ENCODE results near the gene GFPT2. TPM values are rescaled to one million over a fixed set of nuclear protein-coding genes. Genes with fewer than 3 reads are reported as not detected.

The GFPT2 gene
- polyA plus RNA-seq, 2 of the 4 experiments (the other 2 are of a cell fraction): 24.4 to 38.0 TPM

- POLR2A ChIA-PET: no interaction called here
- FAIRE-seq (no peak), ATAC-seq (no peak), DNase-seq (ENCODE audit: low read depth in 1 of 2, low spot score in 1 of 2) (no peak)
- no peak overlapping the region for H3K27ac ChIP-seq
- CTCF ChIA-PET: interaction anchor here (0.7 to 9.9 kb wide), 9 partner anchors 10 to 119 kb away, joined by 3 to 110 read pairs (median 7); partner anchors contain the start of genes MAPK9 and RASGEF1C
- H3K9me3 ChIP-seq: no peaks in the 10 kb centered on the region
- WGBS (ENCODE audit: missing lambda C conversion rate): 94% methylated on average over 50 of the region's 50 CpGs
- H3K4me3 ChIP-seq: no peak overlapping the region
- no peak overlapping the region for H3K4me2 ChIP-seq
- H3K4me1 ChIP-seq: no peaks in the 10 kb centered on the region
- TF ChIP-seq ELK1 (IDR thresholded peaks at IDR 0.05; ENCODE audit: low read depth, low read length) (no peak), MAZ (IDR thresholded peaks at IDR 0.05; ENCODE audit: borderline replicate concordance, low read depth, low read length) (no peak), KDM5A (IDR thresholded peaks at IDR 0.05) (no peak), MAX (IDR thresholded peaks at IDR 0.05) (no peak), CBX2 (IDR thresholded peaks at IDR 0.05; ENCODE audit: borderline replicate concordance, low read depth) (no peak), RCOR1 (IDR thresholded peaks at IDR 0.05; ENCODE audit: low read depth, low read length) (no peak), ATOH8 (CRISPR knock-in tag; IDR thresholded peaks at IDR 0.05; ENCODE audit: low read depth) (no peak), NR3C1 (IDR thresholded peaks at IDR 0.05) (no peak), EHF (CRISPR knock-in tag; IDR thresholded peaks at IDR 0.05) (no peak), HMGXB4 (CRISPR knock-in tag; IDR thresholded peaks at IDR 0.05; ENCODE audit: borderline replicate concordance) (no peak), CHD4 (IDR thresholded peaks at IDR 0.05; ENCODE audit: borderline replicate concordance) (no peak), TP53 (CRISPR knock-in tag; IDR thresholded peaks at IDR 0.05) (no peak), RFX5 (IDR thresholded peaks at IDR 0.05) (no peak), SREBF2 (IDR thresholded peaks at IDR 0.05) (no peak), ZC3H11A (IDR thresholded peaks at IDR 0.05) (no peak), CHD2 (IDR thresholded peaks at IDR 0.05; ENCODE audit: low read length, partially characterized antibody) (no peak), MYC (IDR thresholded peaks at IDR 0.05; ENCODE audit: borderline replicate concordance, low read length) (no peak)
These were observed 39.2 kb downstream of the GFPT2 start for GRCh38 chr5:180313677-180314505.

GRCh38 chr5:180311216-180311615 lies 41.9 kb downstream of the GFPT2 start:
- H3K4me2 ChIP-seq: no peak overlapping the region
- ChIA-PET CTCF (interaction anchor here (0.7 to 9.9 kb wide), 7 partner anchors 9 to 160 kb away, joined by 3 to 97 read pairs (median 5); no protein-coding TSS in a partner anchor), POLR2A (no interaction called here)
- no peak for ATAC-seq
- H3K27ac ChIP-seq: no peak overlapping the region
- no peaks in the 10 kb centered on the region for H3K4me1 ChIP-seq
- no peak for DNase-seq (ENCODE audit: low read depth in 1 of 2, low spot score in 1 of 2)
- WGBS (ENCODE audit: missing lambda C conversion rate): 94% methylated on average over 10 of the region's 11 CpGs
- FAIRE-seq: no peak
- H3K4me3 ChIP-seq: no peak overlapping the region
- no peaks in the 10 kb centered on the region for H3K9me3 ChIP-seq
- TF ChIP-seq MAZ (IDR thresholded peaks at IDR 0.05; ENCODE audit: borderline replicate concordance, low read depth, low read length) (no peak), RFX5 (IDR thresholded peaks at IDR 0.05) (no peak), JUNB (IDR thresholded peaks at IDR 0.05) (no peak), CBX8 (IDR thresholded peaks at IDR 0.05) (no peak), EP300 (IDR thresholded peaks at IDR 0.05) (no peak), PHF8 (IDR thresholded peaks at IDR 0.05; ENCODE audit: borderline replicate concordance, low read depth) (no peak), POLR2A (IDR thresholded peaks at IDR 0.05; ENCODE audit: low read length) (no peak), BCL3 (IDR thresholded peaks at IDR 0.05) (no peak), ZNF302 (CRISPR knock-in tag; IDR thresholded peaks at IDR 0.05) (no peak), KDM1A (IDR thresholded peaks at IDR 0.05; ENCODE audit: low read depth) (no peak), RAD21 (conservative IDR thresholded peaks at IDR 0.05 in 1 of 2, IDR thresholded peaks at IDR 0.05 in 1 of 2) (no peak), HES2 (IDR thresholded peaks at IDR 0.05) (no peak), HDAC2 (IDR thresholded peaks at IDR 0.05) (no peak), POLR2AphosphoS2 (conservative IDR thresholded peaks at IDR 0.05; ENCODE audit: low read length) (no peak), EHMT2 (IDR thresholded peaks at IDR 0.05; ENCODE audit: low read depth) (no peak), ATOH8 (CRISPR knock-in tag; IDR thresholded peaks at IDR 0.05; ENCODE audit: low read depth) (no peak), TFCP2L1 (CRISPR knock-in tag; IDR thresholded peaks at IDR 0.05) (no peak), ZFP36 (IDR thresholded peaks at IDR 0.05; ENCODE audit: borderline replicate concordance, partially characterized antibody) (no peak), EHF (CRISPR knock-in tag; IDR thresholded peaks at IDR 0.05) (no peak)
